Inferior parietal cortex (tissue), 1 donor: Measurements from ENCODE around the gene NEMP1.
"Not testable (repeated sequence)": the region's sequence is repeated elsewhere in the genome, so short reads cannot be mapped to it uniquely, and the experiment has no call there.

Source experiments
- DNase-seq: peaks from one replicate; pipeline ENCODE4 v3.0.0-alpha.2; 2016; ENCODE audit errors: extremely low spot score

Gene NEMP1

DNA sequence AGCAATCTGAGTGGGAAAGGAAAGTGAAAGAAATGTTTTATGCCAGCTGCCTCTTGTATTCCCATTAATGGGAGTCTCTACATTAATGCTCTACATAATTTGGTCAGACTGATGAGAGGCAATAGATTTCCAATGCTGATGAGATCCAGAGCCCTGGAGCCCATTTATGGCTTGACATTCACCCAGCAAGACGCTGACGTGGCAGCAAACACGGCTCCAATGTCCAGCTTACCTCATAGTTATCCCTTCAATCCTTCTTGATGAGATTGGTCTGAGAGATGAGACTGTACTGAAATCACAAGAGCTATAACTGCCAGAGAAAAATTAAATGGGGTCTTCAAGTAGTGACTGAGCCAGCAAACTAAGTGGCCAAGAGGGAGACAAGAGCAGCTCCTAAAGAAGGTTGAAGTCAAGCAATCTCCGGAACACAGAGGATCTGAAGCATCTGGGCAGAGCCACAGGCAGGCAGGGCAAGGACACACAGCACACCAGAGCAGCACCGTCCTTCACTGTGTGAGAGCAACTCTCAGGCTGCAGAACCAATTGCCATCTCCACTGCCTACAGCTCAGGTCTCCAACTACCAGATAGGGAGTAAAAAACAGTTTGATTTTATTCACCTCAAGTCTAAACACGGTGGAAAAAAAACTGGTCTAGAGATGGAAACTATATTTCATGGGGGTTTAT is 21.4 kb downstream of the NEMP1 start:
- no peak for DNase-seq

DNA sequence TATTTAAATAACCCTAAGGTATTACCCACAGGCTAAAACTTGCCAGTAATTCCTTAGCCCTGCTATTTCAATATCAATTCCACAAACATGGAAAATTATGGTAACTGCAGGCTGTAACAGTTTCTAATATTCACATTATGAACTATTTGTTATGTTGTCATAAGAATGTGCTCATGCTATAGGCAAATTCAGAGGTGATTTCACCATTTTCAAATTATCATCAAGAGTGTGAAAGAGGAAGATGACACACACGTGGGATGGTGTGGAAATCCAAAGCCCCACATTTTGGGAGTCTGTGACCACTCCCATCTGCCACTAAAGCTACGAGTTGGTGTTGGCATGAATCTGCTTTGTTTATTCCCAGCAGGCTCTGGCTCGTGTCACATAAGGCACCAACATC is 22.8 kb downstream of the NEMP1 start:
- DNase-seq, result no peak

DNA sequence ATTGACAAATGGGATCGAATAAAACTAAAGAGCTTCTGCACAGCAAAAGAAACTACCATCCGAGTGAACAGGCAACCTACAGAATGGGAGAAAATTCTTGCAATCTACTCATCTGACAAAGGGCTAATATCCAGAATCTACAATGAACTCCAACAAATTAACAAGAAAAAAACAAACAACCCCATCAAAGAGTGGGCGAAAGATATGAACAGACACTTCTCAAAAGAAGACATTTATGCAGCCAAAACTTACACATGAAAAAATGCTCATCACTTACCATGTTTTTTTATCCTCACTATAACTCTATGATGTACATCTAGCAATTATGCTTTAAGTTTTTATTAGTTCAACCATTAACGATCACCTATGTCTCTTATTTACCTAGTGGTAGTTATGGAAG is 24.7 kb downstream of the NEMP1 start:
- DNase-seq, result not testable (repeated sequence)

DNA sequence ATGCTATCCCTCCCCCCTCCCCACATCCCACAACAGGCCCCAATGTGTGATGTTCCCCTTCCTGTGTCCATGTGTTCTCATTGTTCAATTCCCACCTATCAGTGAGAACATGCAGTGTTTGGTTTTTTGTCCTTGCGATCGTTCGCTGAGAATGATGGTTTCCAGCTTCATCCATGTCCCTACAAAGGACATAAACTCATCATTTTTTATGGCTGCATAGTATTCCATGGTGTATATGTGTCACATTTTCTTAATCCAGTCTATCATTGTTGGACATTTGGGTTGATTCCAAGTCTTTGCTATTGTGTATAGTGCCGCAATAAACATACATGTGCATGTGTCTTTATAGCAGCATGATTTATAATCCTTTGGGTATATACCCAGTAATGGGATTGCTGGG is 25.4 kb downstream of the NEMP1 start:
- not testable (repeated sequence) for DNase-seq

DNA sequence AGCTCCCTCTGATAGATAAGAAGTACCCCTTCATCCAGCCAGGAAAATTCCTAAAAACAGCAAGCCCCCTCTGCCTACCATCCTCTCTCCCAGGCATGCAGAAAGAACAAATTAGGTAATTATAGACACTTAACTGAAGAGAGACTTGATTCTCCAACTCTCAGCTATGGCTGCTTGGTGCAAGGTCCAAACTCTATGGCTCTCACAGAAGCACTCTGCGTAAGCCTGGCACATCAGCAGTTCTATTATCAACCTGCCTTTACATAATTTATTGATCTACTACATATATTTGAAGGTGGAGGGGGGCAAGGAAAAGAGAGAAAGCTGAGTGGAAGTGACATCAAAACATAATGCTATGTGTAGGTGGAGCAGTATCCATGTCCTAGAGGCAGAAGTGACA is 27.6 kb downstream of the NEMP1 start:
- no peak for DNase-seq

DNA sequence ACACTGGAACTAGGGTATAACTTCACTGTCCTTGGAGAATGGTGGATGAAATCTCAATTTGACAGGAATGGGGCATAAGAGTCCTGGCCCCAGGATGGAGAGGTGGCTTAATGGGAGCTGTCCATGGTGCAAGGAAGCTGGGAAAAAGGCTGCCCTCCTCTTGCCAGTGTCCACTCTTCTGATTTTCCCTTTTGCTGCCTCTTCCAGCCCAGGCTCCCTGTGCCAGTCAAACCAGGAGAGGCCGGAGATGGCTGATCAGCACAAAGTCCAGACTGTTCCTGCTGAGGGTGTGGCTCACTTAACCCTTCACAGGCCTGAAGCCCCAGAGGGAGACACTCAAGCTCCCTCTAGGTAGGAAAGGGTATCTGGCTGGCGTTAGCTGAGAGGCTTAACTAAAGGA is 28.7 kb downstream of the NEMP1 start, which contains the start of gene MYO1A:
Gene MYO1A (minus strand): TSS at position 240 of the 400 bp plus-strand sequence. CDS start 1,806 bp downstream, outside the sequence.
- no peak for DNase-seq

DNA sequence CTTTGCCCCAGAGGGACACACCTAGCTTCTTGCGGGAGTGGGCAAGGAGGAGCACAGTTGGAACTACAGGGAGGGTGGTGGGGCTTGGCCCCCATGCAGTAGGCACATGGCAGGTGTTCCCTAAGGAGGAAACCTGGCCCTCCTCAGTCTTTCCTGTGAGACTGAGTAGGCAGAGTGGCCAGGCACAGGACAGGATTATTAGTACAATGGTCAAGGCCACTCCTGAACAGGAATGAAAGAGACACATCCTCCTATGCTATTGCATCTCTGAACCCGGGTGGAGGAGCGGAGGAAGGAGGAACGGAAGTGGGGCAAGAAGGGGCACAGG is 29.5 kb downstream of the NEMP1 start:
- DNase-seq, result no peak

DNA sequence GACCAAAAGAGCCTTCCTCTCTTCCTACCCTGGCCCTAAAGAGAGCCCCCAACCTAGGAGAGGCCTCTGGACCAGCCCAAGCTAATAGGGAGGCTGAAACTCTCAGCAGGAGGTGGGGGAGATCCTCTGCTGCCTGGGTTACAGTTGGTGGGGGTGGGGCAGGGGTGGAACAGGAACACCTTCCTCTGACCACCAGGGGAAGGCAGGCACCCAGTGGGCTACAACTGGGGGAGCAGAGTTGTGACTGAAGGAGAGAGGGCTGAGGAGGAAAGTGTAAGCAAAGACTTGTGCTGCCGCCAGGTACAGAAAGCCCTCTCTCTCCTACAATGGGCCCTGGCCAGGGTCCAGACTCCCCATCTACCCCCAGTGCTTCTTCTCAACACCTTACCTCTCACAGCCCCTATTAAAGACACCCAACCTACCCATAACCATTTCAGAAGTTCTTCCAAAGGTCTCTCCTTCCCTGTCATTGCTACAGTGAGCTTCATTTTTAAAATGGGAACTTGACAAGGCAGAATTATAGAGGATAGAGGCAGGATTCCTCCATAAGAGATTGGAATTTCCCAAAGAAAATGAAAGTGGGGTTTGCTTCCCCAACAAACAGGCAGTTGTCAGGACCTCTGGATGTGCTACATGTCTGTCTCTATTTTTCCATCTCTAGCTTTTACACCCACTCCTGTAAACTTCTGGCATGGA is 30.0 kb downstream of the NEMP1 start:
- DNase-seq, result no peak

DNA sequence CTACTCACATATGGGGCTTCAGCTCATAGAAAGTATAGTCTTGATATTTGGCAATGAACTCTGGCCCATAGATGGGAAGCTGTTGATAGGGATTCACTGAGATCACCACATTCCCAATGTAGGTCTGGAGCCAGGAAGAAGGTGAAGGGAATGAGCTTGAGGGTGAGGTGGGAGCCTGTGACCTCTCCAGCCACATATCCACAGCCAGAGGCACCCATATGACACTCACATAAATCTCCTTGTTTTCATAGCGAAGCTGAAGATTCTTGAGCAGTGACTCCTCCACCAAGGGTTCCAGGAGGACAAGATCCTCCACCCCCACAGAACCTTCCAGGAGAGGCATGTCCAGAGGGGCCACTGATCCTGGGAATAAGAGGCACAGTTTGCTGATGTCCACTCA is 30.6 kb downstream of the NEMP1 start:
- no peak for DNase-seq

DNA sequence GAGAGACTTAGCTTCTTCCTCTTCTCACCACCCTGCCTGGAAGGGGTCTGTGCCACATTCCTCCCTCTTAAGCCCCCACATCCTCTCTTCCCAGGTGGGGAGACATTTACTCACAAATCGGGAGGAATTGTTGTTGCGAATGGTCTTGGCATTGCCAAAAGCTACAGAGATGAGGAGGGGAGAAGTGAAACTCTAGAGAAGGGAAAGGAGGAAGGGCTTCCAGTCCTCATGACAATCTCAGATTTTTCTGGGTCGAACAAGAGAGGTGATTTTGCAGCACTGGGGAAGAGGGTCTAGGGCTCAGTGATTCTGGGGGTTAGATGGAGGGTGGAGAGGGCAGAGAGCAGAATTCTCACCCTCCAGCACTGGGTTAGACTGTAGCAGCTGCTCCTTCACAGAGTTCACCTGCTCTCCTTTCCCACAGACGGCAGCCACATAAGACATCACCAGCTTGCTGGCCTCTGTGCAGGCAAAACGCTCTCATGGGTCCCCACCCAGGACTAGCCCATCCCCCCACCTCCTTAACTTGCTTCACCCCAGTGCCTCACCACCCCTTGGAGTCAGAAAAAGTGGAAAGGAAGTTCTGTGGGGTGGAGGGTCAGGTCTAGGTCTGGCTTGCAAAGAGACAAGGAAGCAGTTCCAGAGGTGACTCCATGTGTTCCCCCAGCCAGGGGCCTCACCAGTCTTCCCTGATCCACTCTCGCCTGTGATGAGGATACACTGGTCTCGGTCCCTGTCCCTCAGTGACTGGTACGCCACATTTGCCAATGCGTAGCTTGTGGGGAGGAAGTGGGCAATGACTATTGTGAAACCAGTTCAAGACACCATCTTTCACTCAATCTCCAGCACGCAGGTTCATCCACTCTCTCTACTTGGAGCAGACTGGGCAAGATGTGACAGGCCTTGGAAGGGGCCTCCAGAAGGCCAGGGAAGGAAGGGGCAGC is 31.4 kb downstream of the NEMP1 start:
- DNase-seq, result no peak

DNA sequence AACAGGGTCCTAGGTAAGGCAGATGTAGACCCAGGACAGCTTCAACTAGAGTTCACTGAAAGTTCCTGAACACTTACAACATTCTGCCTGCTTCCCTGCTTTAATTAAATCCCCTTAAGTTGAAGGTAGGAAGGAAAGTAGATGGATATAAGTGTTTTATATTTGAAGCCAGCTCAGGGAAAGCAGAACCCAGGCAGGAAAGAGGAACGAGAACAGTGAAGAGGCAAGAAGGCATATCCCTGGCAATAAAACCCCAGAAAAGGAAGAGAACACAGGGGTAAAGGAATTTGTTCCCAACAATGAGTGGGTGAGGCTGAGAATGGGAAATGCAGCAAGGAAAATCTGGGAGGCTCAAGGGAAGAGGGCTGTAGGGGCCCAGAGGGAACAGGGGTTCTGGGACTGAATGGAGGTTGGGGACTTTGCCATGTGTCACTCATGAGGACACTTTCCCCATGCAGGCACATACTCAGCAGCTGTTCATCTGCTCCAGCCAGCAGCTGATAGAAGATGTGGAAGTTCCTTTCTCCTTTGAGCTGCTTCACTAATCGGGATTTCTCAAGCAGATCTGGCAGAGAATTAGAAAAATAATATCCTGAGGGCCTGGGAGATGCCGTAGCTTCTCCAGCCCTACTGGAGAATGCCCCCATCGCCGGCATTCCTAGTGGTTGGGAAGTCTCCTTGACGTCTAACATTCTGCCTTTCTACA is 32.4 kb downstream of the NEMP1 start:
- no peak for DNase-seq

DNA sequence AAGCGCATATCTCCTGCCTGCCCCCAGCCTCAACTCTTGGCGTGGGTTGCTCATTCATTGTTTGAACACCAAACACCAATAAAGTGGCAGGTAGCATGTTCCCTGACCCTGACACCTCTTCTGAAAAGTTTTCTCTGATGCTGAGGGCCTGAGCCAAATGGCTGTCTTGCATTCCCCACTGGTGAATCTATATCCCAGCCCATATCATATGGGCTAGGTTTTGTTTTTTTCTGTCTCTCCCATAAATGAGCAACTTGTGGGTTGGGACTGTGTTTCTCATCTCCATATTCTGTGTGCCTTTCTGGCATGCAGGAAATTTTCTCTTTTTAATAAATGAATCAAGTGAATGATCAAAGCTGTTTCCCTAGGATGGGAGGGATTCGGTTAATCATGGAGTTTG is 33.7 kb downstream of the NEMP1 start:
- DNase-seq, result no peak

DNA sequence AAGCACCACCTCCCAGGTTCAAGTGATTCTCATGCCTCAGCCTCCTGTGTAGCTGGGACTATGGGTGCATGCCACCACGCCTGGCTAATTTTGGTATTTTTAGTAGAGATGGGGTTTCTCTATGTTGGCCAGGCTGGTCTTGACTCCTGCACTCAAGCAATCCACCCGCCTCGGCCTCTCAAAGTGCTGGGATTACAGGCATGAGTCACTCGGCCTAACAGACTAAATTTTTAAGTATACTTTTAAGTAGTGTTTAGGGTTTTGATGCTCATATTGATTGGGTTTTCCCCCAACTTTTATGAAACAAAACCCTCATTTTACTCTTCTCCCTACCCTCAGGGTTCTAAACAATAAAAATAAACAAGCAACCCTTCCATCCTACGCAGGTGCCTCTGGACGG is 34.1 kb downstream of the NEMP1 start:
- DNase-seq, result no peak

DNA sequence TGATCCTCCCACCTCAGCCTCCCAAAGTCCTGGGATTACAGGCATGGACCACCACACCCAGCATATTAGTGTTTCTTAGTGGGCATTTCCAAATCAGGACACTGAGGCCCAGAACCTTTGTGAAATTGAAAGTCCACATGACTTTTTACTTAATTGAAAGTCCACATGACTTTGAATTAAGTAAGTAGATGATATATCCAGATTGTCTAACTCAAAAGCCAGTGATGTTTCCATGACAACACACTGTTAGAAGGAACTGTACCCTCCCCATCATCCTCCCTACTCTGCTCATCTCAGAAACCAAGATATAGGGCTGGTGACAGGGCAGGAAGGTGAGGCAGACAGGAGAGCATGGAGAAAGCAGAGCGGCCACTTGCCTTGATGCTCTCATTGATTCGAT is 35.9 kb downstream of the NEMP1 start:
- DNase-seq, result no peak

DNA sequence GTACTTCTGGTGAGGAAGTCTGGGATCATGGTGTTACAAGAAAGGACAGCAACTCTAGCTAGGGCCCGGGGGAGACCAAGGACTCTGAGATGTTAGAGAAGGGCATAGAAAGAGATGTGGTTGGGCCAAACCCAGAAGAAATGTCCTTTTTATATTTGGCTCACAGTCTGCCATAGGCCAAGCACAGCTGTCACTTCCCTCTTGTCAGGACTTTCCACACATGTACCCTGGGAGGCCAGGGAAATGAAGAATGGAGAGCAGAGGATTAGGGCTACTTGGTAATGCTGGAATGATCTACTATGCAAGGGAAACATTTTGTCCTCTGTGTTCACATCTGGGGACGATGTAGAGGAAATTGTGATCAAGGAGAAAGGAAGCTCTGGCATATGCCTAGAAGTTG is 37.8 kb downstream of the NEMP1 start:
- no peak for DNase-seq

DNA sequence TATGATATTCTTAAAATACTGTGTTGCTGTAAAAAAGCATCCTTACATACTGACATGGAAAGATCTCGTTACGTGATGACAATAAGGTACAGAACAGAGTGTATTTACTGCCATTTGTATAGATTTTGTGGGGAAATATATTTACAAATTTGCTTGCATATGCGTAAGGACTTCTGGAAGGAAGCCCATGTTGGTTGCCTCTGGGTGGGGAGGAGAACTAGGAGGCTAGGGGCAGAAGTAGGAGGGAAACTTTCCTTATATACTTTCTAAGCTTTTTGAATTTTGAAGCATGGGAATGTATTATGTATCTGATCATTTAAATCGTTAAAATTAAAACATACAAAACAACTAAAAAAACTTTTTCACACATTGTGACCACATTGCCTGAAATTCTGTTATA is 38.4 kb downstream of the NEMP1 start:
- DNase-seq, result no peak

DNA sequence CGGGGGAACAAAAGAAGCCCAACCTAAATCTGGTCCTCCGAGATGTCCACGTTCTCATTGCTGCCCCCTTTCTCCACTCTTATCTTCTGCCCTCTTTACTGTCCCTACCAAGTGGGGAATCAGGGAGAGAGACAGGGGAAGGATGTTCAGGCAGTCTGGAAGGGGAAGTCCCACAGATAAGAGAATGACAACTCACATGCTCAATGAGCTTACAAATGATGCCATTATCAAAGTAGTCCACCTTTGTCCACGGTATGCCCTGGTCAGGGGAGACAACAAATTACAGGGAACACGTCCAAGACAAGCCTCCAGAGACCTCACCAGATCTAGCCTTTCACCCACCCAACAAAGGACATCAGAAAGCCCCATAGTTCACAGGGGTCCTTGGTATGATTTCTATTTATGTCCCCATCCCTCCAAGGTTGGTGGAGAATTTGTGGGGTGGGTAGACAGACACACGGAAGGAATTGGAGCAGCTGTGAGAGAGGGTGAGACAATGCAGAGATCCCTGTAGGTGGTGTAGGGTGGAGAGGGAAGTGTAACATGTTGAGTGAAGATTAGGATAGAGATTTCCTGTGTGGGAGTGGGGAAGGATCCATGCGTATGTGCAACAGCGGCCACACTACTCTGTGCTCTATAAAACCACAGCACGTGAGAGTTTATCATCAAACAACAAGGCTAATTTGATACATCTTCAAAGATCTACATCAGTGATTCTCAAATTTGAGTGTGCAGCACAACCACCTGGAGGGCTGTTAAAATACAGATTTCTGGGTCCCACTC is 39.4 kb downstream of the NEMP1 start:
- DNase-seq, result no peak

DNA sequence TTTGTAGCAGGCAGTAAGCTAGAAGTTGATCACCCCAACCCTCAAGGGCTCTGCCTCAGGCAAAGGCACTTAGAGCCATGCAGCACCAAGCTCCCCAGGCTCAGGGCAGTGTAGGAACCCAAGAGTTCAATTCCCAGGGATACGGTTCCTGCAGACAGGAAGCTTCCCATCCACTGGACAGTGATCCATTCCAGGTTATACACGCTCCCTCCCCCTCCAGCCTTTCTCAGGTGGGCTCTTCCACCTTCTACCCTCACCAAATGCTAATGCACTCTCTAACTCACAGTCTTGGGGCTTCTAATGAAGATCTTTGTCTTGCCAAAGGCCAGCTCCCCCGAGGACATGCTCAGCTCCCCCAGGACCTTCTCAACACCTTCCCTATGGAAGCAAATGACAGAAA is 41.3 kb downstream of the NEMP1 start:
- no peak for DNase-seq

DNA sequence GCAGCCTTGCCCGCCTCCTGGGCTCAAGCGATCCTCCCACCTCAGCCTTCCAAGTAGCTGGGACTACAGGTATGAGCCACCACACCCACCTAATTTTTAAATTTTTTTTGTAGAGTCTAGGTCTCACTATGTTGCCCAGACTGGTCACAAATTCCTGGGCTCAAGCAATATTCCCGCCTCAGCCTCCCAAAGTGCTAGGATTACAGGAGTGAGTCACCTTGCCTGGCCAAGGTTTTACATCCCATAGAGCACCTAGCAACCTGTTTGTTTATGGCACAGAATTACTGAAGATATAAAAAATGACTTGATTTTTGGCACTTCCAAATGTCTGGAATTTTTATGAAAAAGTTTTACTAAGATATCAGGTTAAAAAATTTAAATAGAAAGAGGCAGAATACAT is 45.2 kb downstream of the NEMP1 start:
- no peak for DNase-seq

DNA sequence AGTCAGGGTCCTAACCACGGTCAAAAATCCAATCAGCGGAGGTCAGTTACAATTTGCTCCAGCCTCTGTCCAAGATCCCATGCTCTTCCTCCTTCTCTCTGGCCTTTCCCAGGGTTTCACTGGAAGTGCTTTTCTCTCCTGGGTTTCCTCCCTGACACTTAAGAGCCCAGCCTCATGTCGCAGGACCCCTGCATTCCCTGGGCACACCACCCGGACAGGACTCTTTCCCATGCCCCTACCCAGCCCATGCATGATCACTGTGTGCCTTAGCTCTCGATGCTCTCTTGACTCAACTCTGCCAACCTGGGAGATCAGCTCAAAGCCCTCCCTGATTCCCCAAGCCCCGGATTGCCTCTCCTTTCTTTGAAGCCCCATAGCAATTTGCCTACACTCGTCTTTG is 46.8 kb downstream of the NEMP1 start:
- no peak for DNase-seq

DNA sequence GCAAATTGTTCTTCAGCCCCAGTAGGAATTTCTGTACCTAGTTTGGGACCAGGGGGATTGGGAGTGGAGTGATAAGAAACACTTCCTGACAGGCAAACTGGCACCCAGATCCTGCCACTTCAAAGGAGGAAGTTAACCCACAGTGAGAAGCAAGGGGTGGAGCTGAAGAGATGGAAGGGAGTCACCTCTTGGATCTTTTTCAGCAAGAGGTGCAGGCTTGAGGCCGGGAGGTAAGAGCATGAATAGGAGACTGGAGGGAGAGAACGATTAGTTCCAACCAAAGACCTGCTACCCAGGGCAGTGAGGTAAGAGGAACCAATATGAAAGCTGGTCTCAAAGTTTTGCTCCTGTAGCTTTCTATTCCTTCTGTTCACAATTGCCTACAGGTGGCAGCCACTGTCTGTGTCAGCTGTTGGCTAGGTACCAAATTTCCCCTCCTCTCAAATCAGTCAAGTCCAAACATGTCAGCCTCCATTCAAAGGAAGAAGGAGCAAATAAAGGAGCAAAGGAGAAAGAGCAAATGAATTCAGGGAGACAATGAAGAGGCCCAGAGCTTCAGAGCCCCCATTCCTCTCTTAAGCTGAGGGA is 47.4 kb downstream of the NEMP1 start:
- no peak for DNase-seq
